ENCODE measurements around the gene SEPTIN6.

DNA sequence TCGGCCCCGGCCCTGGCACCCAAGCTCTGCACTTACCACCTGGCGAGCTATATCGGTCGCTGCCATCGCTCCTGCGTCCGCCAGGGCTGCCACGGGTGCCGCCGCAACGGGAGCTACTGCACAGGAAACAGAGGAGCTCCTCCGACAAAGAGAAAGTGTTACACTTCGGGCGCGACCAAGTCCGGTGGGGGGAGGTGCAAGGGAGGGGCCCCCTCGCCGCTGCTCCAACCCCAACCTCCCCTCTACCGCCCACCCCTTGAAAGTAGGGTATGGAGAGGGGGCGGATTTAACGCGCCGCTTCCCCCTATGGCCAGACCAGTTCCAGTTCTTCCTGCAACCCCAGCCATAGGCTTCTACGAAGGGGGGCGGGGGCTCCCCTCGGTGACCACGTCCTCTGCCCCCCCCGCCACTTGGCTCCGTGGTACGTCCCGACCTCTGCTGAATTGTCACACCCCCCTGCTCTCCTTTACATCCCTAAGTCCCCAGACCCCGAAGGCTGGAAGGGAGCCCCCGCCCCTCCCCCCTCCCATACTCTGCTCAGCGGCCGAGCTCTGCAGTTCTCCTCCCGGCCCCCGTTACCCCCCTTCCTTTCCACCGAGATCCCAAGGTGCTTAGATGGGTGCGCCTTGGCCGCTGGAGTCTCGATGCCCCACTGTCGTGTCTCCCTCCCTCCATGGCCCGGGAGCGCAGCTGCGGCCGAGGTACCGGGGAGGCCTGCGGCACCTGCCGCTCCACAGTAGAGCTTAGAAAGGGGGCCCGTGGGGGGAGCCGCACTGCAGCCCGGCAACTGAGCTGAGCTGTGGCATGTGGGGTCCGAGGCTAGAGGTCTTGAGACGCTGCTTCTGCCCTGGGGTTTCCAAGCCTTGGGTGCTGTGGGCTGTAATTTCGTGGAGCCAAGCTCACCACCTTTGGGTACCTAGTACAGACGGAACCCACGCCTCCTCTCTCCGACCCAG is at the start of gene SEPTIN6:
- TF ChIP-seq, protein P1, sequence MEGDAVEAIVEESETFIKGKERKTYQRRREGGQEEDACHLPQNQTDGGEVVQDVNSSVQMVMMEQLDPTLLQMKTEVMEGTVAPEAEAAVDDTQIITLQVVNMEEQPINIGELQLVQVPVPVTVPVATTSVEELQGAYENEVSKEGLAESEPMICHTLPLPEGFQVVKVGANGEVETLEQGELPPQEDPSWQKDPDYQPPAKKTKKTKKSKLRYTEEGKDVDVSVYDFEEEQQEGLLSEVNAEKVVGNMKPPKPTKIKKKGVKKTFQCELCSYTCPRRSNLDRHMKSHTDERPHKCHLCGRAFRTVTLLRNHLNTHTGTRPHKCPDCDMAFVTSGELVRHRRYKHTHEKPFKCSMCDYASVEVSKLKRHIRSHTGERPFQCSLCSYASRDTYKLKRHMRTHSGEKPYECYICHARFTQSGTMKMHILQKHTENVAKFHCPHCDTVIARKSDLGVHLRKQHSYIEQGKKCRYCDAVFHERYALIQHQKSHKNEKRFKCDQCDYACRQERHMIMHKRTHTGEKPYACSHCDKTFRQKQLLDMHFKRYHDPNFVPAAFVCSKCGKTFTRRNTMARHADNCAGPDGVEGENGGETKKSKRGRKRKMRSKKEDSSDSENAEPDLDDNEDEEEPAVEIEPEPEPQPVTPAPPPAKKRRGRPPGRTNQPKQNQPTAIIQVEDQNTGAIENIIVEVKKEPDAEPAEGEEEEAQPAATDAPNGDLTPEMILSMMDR (IDR thresholded peaks at IDR 0.05): no peak; the same call in 1 of the 2 replicates
- no peak for TF ChIP-seq FOXM1 (IDR thresholded peaks at IDR 0.05; ENCODE audit: low read depth)
- TF ChIP-seq TAF1 (IDR thresholded peaks at IDR 0.05; ENCODE audit: borderline replicate concordance, low read depth, low read length): peak; percentile 69; the same call in 1 of the 2 replicates
- peak; percentile 44 for TF ChIP-seq GATA2 (CRISPR knock-in tag; IDR thresholded peaks at IDR 0.05)
- no peak for TF ChIP-seq YY1 (IDR thresholded peaks at IDR 0.05; ENCODE audit: low read depth)
- TF ChIP-seq ZBTB33 (IDR thresholded peaks at IDR 0.05; ENCODE audit: borderline replicate concordance, low read depth): no peak
- no peak for TF ChIP-seq USF1 (IDR thresholded peaks at IDR 0.05; ENCODE audit: borderline replicate concordance, low read depth)
- no peak for TF ChIP-seq TEAD4 (IDR thresholded peaks at IDR 0.05; ENCODE audit: borderline replicate concordance, insufficient read depth)
- TF ChIP-seq GABPA (IDR thresholded peaks at IDR 0.05; ENCODE audit: low read depth): no peak
- no peak for TF ChIP-seq JUND (IDR thresholded peaks at IDR 0.05)
- no peak for TF ChIP-seq NRF1 (IDR thresholded peaks at IDR 0.05; ENCODE audit: low read depth, low read length)
- TF ChIP-seq EP300 (IDR thresholded peaks at IDR 0.05; ENCODE audit: borderline replicate concordance in 1 of 2, low read depth in 1 of 2, low read length in 1 of 2): no peak
- TF ChIP-seq REST (IDR thresholded peaks at IDR 0.05; ENCODE audit: low read depth, low read length): no peak

All from SK-N-SH (cell line).